ENCODE results near the gene S100G.
"Not testable (repeated sequence)": the region's sequence is repeated elsewhere in the genome, so short reads cannot be mapped to it uniquely, and the experiment has no call there.

Gene S100G, protein sequence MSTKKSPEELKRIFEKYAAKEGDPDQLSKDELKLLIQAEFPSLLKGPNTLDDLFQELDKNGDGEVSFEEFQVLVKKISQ

DNA sequence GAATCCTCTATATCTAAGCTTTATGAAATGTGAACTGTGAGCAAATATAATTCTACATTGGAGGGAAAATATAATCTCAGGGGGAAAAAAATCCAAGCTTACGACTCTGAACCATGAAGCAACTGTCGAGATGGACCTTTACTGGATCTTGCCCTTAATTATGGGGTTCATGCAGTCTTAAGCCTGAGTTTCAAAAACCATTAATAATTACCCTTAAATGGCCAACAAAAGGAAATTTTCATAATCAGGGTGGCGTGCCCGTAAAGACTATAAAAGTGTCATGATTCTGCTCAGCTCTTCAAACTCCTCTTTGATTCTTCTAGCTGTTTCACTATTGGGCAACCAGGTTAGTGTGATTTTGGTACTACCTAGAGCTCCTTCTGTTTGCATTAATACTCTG is at the start of gene S100G:
S100G (plus strand) TSS at position 301 of the 400 bp plus-strand sequence. CDS start 849 bp downstream, outside the sequence.
- Mint-ChIP-seq H3K4me1 (ENCODE audit: low read depth) (no peaks in the 10 kb centered on the region), H3K27ac (no peak within 1 kb of the TSS), H3K27me3 (peaks cover 28% of the 10 kb centered on the region), H3K36me3 (ENCODE audit: low read depth) (no peaks in the 10 kb centered on the region), H3K4me3 (no peak within 1 kb of the TSS), H3K9me3 (no peaks in the 10 kb centered on the region)
- DNase-seq = no peak

DNA sequence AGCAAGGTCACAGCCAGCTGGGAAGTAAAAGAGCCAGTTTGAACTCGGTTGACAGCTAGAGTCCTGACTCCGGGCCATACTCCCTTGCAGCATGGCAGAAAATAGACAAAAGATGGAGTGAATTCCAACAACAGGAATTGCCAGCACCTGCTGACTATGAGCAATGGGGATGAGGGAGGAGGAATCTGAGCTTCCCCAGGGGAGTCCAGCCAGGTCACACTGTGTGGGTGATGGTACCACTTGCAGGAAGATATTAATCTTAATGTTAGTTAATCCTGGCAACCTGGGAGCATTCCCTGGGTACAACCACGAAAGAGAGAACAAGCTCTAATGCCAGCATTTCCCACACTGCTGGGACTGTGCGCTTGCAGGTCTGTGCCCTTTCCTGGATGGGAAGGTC is 48.1 kb upstream of the S100G start:
- no peak overlapping the region for H3K4me3 Mint-ChIP-seq
- H3K36me3 Mint-ChIP-seq (ENCODE audit: low read depth) = no peaks in the 10 kb centered on the region
- DNase-seq = no peak
- H3K27me3 Mint-ChIP-seq = peaks cover 6% of the 10 kb centered on the region
- no peak overlapping the region for H3K27ac Mint-ChIP-seq
- H3K4me1 Mint-ChIP-seq (ENCODE audit: low read depth) = peaks cover 24% of the 10 kb centered on the region
- H3K9me3 Mint-ChIP-seq = no peaks in the 10 kb centered on the region

DNA sequence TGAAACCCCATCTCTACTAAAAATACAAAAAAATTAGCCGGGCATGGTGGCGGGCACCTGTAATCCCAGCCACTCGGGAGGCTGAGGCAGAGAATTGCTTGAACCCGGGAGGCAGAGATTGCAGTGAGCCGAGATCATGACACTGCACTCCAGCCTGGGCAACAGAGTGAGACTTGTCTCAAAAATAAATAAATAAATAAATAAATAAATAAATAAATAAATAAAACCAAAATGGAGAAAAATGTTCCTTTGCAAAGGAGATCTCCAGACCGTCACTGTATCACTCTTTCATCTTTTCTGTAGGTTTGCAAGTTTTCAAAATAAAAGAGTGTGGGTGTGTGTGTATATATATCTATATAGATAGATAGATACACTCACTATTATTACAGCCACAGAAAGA is 46.7 kb upstream of the S100G start:
- H3K36me3 Mint-ChIP-seq (ENCODE audit: low read depth); H3K27ac Mint-ChIP-seq; H3K9me3 Mint-ChIP-seq; H3K4me3 Mint-ChIP-seq; DNase-seq; H3K27me3 Mint-ChIP-seq: not testable (repeated sequence)
- H3K4me1 Mint-ChIP-seq (ENCODE audit: low read depth) = peaks cover 30% of the 10 kb centered on the region

DNA sequence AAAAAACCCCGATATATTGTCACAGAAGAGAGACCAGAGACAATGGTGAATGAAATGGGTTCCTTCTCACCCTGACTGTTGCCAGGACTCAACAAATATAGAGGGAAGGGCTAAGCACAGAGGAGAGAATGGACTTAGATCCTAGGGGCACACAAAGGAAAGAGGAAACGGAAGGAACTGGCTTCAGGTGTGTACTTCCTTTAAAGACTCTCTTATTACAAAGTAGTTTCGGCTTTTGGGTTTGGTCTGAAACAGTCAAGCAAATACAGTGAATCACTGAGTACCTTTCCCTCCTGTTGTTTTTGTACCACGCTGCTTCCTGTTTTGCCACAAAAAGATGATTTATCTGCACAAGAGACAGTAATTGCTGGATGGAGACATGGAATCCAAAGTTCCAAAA is 46.1 kb upstream of the S100G start:
- peaks cover 30% of the 10 kb centered on the region for H3K4me1 Mint-ChIP-seq (ENCODE audit: low read depth)
- H3K4me3 Mint-ChIP-seq = peak overlapping the region; percentile 20
- no peak for DNase-seq
- no peaks in the 10 kb centered on the region for H3K36me3 Mint-ChIP-seq (ENCODE audit: low read depth)
- H3K27me3 Mint-ChIP-seq = peaks cover 6% of the 10 kb centered on the region
- H3K27ac Mint-ChIP-seq = peak overlapping the region; percentile 90
- H3K9me3 Mint-ChIP-seq = no peaks in the 10 kb centered on the region

DNA sequence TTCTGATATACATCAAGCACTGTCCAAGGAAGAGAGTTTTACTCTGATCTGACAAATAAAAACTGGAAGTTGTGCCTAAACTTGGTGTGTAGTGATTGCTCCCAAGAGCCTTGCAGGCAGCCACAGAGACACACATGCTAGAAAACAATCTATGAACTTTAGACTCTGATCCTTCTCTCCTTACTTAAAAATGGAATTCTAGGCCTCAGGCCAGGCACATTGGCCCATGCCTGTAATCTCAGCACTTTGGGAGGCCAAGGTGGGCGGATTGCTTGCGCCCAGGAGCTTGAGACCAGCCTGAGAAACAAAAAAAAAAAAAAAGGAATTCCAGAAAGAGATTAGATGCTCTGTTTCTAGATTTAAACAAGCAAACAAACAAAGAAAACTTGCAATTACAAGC is 45.6 kb upstream of the S100G start:
- Mint-ChIP-seq H3K36me3 (ENCODE audit: low read depth) (no peaks in the 10 kb centered on the region), H3K4me1 (ENCODE audit: low read depth) (peaks cover 30% of the 10 kb centered on the region), H3K27ac (peak overlapping the region; percentile 90), H3K4me3 (no peak overlapping the region), H3K9me3 (no peaks in the 10 kb centered on the region), H3K27me3 (peaks cover 6% of the 10 kb centered on the region)
- DNase-seq = no peak

DNA sequence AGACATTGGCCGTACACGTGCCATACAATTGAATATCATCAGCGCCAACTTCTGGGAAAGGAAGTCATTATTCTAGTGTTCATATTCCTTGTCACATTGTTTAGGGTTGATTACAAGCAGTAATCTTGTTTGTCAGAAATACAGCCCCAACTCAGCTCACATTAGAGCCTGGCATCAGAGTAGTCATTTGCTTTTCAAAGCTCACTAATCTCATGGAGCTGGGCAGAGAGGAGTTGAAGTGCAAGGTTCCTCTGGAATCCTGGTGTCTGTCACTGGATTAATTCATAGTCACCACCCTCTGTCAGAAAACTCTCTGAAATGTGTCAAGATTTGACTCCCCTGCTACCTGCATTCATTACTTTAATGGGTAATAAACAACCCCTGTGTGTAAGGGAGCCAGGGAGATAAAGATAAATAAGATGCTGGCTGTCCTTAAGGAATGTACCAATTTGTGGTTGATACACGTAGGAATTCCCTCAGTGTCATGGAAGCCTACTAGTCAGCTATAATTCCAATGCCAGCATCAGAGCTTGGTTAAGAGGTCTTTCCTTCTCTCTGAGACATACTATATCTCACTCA is 43.7 kb upstream of the S100G start:
- peaks cover 6% of the 10 kb centered on the region for H3K27me3 Mint-ChIP-seq
- no peaks in the 10 kb centered on the region for H3K9me3 Mint-ChIP-seq
- H3K36me3 Mint-ChIP-seq (ENCODE audit: low read depth) = no peaks in the 10 kb centered on the region
- H3K27ac Mint-ChIP-seq = no peak overlapping the region
- peaks cover 32% of the 10 kb centered on the region for H3K4me1 Mint-ChIP-seq (ENCODE audit: low read depth)
- no peak for DNase-seq
- H3K4me3 Mint-ChIP-seq = no peak overlapping the region

DNA sequence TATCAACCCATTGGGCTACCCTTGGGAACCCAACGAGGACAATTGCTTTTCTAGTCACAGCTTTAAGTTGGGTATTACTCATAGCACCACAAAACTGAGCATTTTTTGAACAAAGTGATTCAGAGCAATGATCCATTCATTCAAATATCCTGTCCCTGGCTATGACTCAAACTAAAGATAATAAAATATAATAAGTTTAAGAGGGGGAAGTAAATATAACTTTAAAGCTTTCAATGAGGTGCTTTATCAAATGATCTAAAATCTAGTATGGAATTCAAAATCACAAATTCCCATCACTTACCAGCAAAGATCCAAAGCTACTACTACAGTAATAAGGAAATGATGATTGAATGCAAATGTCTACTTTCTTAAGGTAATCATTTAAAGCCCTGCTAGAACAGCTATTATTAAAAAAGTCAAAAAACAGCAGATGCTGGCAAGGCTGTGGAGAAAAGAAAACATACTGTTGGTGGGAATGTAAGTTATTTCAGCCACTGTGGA is 39.8 kb upstream of the S100G start:
- H3K27ac Mint-ChIP-seq = no peak overlapping the region
- H3K9me3 Mint-ChIP-seq = no peaks in the 10 kb centered on the region
- H3K27me3 Mint-ChIP-seq = peaks cover 5% of the 10 kb centered on the region
- H3K4me1 Mint-ChIP-seq (ENCODE audit: low read depth) = peaks cover 15% of the 10 kb centered on the region
- DNase-seq = no peak
- H3K36me3 Mint-ChIP-seq (ENCODE audit: low read depth) = peaks cover 2% of the 10 kb centered on the region
- no peak overlapping the region for H3K4me3 Mint-ChIP-seq

DNA sequence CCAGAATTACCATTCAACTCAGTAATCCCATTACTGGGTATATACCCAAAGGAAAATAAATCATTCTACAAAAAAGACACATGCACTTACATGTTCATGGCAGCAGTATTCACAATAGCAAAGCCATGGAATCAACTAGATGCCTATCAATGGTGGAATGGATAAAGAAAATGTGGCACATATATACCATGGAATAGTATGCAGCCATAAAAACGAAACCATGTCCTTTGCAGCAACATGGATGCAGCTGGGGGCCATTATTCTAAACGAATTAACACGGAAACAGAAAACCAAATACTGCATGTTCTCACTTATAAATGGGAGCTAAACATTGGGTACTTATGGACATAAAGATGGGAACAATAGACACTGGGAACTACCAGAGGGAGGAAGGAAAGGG is 39.3 kb upstream of the S100G start:
- H3K27me3 Mint-ChIP-seq; H3K9me3 Mint-ChIP-seq; H3K4me3 Mint-ChIP-seq; DNase-seq; H3K27ac Mint-ChIP-seq; H3K36me3 Mint-ChIP-seq (ENCODE audit: low read depth): not testable (repeated sequence)
- peaks cover 14% of the 10 kb centered on the region for H3K4me1 Mint-ChIP-seq (ENCODE audit: low read depth)

DNA sequence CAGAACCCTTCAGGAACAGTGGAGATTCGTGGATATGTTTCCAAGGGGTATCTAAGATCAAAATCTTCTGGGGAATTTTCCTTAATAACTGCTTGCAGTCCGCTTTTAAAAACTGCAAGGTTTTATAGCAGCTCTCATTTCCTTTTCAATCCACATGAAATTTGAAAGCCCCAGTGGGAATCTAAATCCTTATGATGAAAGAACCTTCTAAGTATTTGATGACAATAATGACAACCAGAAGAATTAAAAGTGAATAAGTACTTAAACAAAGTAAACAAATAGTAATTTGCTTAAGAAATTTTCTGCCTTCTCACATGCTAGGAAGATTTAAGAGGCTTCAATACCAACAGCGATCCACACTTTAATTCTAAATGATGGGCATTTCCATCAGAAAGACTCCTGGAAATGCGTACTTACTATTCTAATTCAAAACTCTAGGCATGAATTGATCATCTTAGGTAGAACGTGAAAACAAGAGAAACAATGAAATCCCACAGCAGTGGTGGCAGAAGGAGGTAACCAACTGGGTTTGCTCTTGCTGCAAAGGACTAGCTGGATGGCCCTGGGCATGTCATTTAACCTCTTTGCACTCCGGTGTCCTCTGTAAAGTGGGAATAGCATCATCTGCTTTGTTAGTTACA is 37.6 kb upstream of the S100G start:
- Mint-ChIP-seq H3K9me3 (no peaks in the 10 kb centered on the region), H3K36me3 (ENCODE audit: low read depth) (peaks cover 8% of the 10 kb centered on the region), H3K27me3 (peaks cover 11% of the 10 kb centered on the region), H3K4me1 (ENCODE audit: low read depth) (peaks cover 3% of the 10 kb centered on the region), H3K4me3 (no peak overlapping the region), H3K27ac (no peak overlapping the region)
- no peak for DNase-seq

DNA sequence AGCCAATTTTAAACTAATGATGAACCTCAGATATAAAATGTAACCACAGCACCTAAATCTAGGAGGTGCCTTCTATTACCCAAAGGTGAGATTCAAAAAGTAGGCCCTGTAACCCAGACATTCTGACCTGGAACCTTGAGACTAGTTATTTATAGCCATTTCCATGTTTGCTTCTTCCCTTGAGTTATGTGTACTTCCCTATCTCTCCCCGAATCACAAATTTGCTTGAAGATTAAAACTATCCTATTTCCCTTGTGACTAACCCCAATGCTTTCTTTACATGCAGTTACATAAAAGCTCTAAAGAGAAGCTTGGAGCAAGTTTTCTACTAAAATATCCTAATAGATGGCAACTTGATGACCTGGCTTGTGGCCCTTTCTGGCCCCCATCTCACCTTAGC is 32.6 kb upstream of the S100G start:
- no peaks in the 10 kb centered on the region for H3K9me3 Mint-ChIP-seq
- H3K27ac Mint-ChIP-seq = no peak overlapping the region
- no peaks in the 10 kb centered on the region for H3K4me1 Mint-ChIP-seq (ENCODE audit: low read depth)
- H3K4me3 Mint-ChIP-seq = no peak overlapping the region
- peaks cover 8% of the 10 kb centered on the region for H3K36me3 Mint-ChIP-seq (ENCODE audit: low read depth)
- peaks cover 16% of the 10 kb centered on the region for H3K27me3 Mint-ChIP-seq
- DNase-seq = no peak

DNA sequence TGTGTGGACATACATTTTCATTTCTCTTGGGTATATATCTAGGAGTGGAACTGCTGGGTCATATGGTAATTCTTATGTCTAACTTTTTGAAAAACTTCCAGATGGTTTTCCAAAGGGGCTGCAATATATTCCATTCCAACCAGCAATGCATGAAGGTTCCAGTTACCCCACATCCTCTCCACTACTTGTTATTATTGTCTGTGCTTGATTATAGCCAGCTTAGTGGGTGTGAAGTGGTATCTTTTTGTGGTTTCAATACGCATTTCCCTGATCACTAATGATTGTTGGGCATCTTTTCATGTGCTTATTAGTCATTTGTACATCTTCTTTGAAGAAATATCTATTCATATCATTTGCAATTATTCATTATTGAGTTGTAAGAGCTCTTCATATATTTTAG is 31.5 kb upstream of the S100G start:
- Mint-ChIP-seq H3K4me1 (ENCODE audit: low read depth) (no peaks in the 10 kb centered on the region), H3K27me3 (peaks cover 17% of the 10 kb centered on the region), H3K36me3 (ENCODE audit: low read depth) (peaks cover 6% of the 10 kb centered on the region), H3K9me3 (no peaks in the 10 kb centered on the region), H3K27ac (no peak overlapping the region), H3K4me3 (no peak overlapping the region)
- DNase-seq = no peak

DNA sequence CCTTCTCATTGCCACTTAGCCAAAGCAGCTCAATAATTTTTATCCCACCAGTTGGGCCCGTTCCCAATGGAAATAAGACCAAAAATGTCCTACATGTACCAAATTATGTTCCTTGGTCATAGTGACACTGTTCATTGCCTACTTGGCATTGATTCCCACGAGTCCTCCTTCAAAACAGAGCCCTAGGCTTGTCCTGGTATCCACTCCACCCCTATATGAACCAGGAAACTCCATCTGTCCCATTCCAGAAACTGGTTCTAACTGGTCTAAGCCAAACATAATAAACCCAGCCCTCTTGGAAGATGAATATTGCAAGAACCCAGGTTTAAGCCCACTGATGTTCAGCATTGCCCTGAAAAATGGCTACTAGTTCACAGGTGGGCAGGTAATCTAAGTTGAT is 30.9 kb upstream of the S100G start:
- no peak overlapping the region for H3K27ac Mint-ChIP-seq
- H3K4me1 Mint-ChIP-seq (ENCODE audit: low read depth) = no peaks in the 10 kb centered on the region
- H3K36me3 Mint-ChIP-seq (ENCODE audit: low read depth) = peaks cover 6% of the 10 kb centered on the region
- DNase-seq = no peak
- peaks cover 15% of the 10 kb centered on the region for H3K27me3 Mint-ChIP-seq
- H3K9me3 Mint-ChIP-seq = no peaks in the 10 kb centered on the region
- H3K4me3 Mint-ChIP-seq = no peak overlapping the region

DNA sequence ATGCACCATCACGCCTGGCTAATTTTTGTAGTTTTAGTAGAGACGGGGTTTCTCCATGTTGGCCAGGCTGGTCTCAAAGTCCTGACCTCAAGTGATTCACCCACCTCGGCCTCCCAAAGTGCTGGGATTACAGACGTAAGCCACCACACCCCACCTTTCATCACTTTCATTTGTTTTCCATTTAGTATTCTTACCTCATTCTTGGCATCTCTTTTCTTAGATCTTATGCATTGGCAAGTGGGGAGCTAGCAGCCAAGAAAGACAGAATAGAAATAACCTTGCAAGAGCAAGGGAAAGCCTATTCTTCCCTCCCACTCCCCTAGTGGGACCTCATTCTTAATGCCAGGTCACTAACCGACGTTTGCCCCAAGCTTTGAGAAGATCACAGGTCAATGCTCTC is 21.4 kb upstream of the S100G start:
- H3K27me3 Mint-ChIP-seq = peaks cover 28% of the 10 kb centered on the region
- H3K4me1 Mint-ChIP-seq (ENCODE audit: low read depth); H3K27ac Mint-ChIP-seq; H3K9me3 Mint-ChIP-seq; H3K4me3 Mint-ChIP-seq; DNase-seq; H3K36me3 Mint-ChIP-seq (ENCODE audit: low read depth): not testable (repeated sequence)

DNA sequence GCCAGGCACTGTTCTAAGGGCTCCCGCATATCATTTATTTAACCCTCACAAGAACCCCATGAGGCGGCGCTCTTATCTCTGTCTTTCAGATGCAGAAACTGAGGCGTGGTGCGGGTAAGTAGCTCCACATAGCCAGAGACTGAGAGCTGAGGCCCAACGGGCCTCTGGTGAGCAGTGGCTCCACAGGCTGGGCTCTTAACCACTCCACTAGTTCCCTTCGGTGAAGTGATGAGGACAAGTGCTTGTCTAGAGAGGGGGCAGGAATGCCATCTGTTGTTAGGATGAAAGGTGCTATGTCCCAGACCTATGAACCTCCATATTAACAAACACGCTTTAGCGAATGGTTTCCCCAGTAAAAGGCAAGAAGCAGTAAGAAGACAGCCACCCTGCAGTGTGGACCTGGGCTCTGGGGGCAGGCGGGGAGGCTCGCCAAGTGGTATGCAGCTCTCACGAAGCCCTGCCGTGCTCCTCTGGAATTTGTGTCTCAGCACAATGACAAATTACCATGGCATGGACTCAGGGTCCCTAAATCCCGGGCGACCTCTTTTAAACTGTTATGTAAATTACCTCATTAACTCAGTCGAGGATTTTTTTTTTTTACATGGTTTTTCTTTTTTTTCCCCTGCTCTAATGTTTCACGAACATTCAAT is 20.9 kb upstream of the S100G start:
- no peak overlapping the region for H3K4me3 Mint-ChIP-seq
- no peak for DNase-seq
- H3K36me3 Mint-ChIP-seq (ENCODE audit: low read depth) = no peaks in the 10 kb centered on the region
- peaks cover 2% of the 10 kb centered on the region for H3K4me1 Mint-ChIP-seq (ENCODE audit: low read depth)
- H3K27ac Mint-ChIP-seq = no peak overlapping the region
- H3K27me3 Mint-ChIP-seq = peaks cover 32% of the 10 kb centered on the region
- no peaks in the 10 kb centered on the region for H3K9me3 Mint-ChIP-seq

DNA sequence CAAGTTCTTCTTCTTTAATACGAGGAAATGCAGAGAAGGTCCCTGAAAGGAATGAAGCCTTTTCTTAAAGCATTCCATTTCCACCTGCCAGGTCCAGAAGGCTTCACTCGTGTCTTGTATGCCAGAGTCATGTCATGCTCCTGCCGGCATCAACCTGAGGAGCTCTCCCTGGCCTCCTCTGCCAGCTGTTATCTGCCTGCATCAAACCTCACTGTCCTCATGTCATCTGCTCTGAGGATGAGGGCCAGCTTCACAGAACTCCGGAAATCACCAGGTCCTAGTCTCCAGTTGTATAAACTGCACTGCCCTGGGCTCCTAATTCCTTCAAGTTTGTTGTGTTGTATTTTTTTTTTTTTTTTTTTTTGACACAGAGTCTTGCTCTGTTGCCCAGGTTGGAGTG is 20.0 kb upstream of the S100G start:
- no peak overlapping the region for H3K4me3 Mint-ChIP-seq
- peaks cover 33% of the 10 kb centered on the region for H3K27me3 Mint-ChIP-seq
- no peak overlapping the region for H3K27ac Mint-ChIP-seq

More for the DNA sequence above, 20.0 kb upstream of the S100G start:
- no peak for DNase-seq
- Mint-ChIP-seq H3K9me3 (no peaks in the 10 kb centered on the region), H3K36me3 (ENCODE audit: low read depth) (no peaks in the 10 kb centered on the region), H3K4me1 (ENCODE audit: low read depth) (peaks cover 2% of the 10 kb centered on the region)

Data from activated T-cell treated with anti-CD3 and anti-CD28 coated beads, Interleukin-2, amount 50 U/mL, for 24 hours (primary cell).